BE2C (cell line): ENCODE measurements around the gene PPP1R12C.

ENCODE experiments used
- DNase-seq: peaks from one replicate; pipeline ENCODE4 v3.0.0-alpha.2; 2020
- H3K27me3 ChIP-seq: fragments of 250-450 bp; sonication (Bioruptor Pico); 2 replicates; pipeline ENCODE4 v1.5.1; 2020; ENCODE audit warnings: mild to moderate bottlenecking
- H3K36me3 ChIP-seq: fragments of 250-450 bp; sonication (Bioruptor Pico); 2 replicates; pipeline ENCODE4 v1.5.1; 2020; ENCODE audit warnings: mild to moderate bottlenecking
- H3K4me1 ChIP-seq: fragments of 250-450 bp; sonication (Bioruptor Pico); 2 replicates; pipeline ENCODE4 v1.5.1; 2020
- H3K4me3 ChIP-seq: 2 replicates; pipeline ENCODE4 v1.5.1; 2011; ENCODE audit warnings: low read depth, low read length
- H3K9me3 ChIP-seq: fragments of 250-450 bp; sonication (Bioruptor Pico); 2 replicates; pipeline ENCODE4 v1.5.1; 2020
- CTCF ChIP-seq: IDR thresholded peaks from 2 replicates; pipeline ENCODE4 v1.5.1; 2012; ENCODE audit warnings: mild to moderate bottlenecking, low read depth, low read length

The PPP1R12C gene

DNA sequence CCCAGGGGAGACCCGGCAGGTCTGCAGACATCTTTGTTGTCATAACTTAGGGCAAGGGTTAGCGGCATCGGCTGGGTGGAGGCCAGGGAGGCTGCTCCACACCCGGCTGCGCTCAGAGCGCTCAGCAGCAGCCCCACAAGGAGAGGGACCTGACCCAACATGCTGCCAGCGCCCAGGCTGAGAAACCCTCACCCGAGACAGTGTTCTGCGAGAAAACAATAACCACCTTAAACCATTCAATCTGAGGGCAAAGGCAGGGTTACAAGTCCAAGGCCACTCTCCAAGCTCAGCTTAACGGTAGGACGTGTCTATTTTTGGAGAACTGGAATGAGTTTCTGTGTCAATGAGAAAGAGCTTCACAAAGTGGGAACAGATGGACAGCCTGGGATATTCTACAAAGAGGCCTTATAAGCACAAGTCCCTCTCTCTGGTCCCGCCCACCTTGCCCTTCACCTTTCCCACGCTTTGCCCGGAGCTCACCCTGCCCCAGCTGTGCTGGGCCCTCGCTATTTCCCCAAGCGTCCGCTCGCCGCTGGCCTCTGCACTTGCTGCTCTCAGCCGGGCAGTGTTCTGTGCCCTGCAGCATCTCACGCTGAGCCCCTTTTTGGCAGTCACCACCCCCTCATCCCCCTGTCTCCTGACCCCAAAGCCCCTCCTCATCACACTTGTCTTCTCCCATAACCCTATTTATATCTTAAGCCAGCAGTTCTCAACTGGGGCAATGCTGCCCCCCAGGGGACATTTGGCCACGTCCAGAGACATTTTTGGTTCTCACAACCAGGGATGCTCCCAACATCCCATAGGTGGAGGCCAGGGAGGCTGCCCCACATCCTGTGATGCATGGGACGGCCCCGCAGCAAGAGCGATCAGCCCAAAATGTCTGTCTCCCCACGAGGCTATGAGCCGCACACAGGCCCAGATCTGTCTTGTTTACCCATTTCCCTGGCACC, 17.6 kb downstream of the PPP1R12C start:
- Histone ChIP-seq H3K9me3 (no peaks in the 10 kb centered on the region), H3K36me3 (peaks cover 9% of the 10 kb centered on the region; the same call in 1 of the 2 replicates), H3K4me3 (no peak overlapping the region), H3K4me1 (no peaks in the 10 kb centered on the region), H3K27me3 (no peaks in the 10 kb centered on the region)
- TF ChIP-seq CTCF: peak; percentile 39; the same call in 1 of the 2 replicates
- no peak for DNase-seq

GRCh38 chr19:55098716-55099556, 18.5 kb downstream of the PPP1R12C start:
- peaks cover 14% of the 10 kb centered on the region; the same call in 1 of the 2 replicates for H3K36me3 ChIP-seq
- no peak for DNase-seq
- H3K9me3 ChIP-seq: no peaks in the 10 kb centered on the region
- no peaks in the 10 kb centered on the region for H3K4me1 ChIP-seq
- TF ChIP-seq CTCF: 0 out of 2 replicates have a peak, but pooled peaks have one; percentile 1
- H3K4me3 ChIP-seq: no peak overlapping the region
- H3K27me3 ChIP-seq: no peaks in the 10 kb centered on the region

GRCh38 chr19:55097864-55098715, 19.3 kb downstream of the PPP1R12C start:
- no peaks in the 10 kb centered on the region for H3K27me3 ChIP-seq
- peaks cover 9% of the 10 kb centered on the region; the same call in 1 of the 2 replicates for H3K36me3 ChIP-seq
- H3K4me3 ChIP-seq: no peak overlapping the region
- no peak for DNase-seq
- H3K4me1 ChIP-seq: no peaks in the 10 kb centered on the region
- TF ChIP-seq CTCF: no peak
- no peaks in the 10 kb centered on the region for H3K9me3 ChIP-seq

DNA sequence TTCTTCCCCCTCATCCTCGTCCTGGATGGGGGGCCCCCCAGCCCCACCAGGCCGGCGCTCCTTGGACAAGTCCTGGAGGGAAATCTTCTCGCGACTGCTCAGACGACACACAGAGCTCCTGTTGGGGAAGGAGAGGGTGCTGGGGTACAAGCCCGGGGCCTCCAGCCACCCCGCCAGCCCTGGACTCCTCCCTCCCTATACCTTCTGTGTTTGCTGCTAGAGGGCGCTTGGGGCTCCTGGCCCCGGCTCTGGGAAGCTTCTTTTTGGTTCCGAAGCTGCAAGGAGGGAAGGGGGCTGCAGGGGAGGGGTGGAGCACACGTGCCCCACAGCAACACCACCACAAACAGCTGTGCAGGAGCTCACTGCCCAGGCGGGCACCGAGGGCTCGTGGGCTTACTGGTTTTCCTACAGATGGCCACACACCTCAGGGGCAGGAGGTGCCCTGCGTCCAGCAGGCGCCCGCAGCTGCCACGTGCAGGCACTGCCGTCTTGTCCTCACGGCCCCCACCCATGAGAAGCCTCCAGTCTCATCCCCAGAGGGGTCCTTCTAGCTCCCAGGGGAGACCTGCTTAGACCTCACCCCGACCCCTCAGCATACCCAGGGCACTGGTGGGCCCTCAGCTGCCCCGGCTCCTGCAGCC, 21.3 kb downstream of the PPP1R12C start:
- H3K36me3 ChIP-seq: peaks cover 5% of the 10 kb centered on the region
- no peak overlapping the region for H3K4me3 ChIP-seq
- H3K4me1 ChIP-seq: no peaks in the 10 kb centered on the region
- H3K27me3 ChIP-seq: no peaks in the 10 kb centered on the region
- H3K9me3 ChIP-seq: no peaks in the 10 kb centered on the region
- DNase-seq: no peak
- no peak for TF ChIP-seq CTCF

- H3K4me1 ChIP-seq: no peaks in the 10 kb centered on the region
- H3K9me3 ChIP-seq: no peaks in the 10 kb centered on the region
- no peaks in the 10 kb centered on the region for H3K27me3 ChIP-seq
- DNase-seq: no peak
- no peak for TF ChIP-seq CTCF
- H3K36me3 ChIP-seq: peaks cover 5% of the 10 kb centered on the region
- H3K4me3 ChIP-seq: no peak overlapping the region
Measured at GRCh38 chr19:55095260-55096060, 22.0 kb downstream of the PPP1R12C start.
